K562 (cell line): Measurements from ENCODE around the gene DLG4. TPM values are rescaled to one million over a fixed set of nuclear protein-coding genes. Genes with fewer than 3 reads are reported as not detected.

Source experiments
- CHD7 ChIP-seq: fragments of 200-600 bp; sonication (generic); IDR thresholded peaks from one replicate; pipeline ENCODE4 v1.6.1; 2012; ENCODE audit warnings: mild to moderate bottlenecking, low read depth, low read length, inconsistent platforms
- NR2F6 ChIP-seq: fragments of 450-650 bp; formaldehyde crosslinking; IDR thresholded peaks from 2 replicates; pipeline ENCODE4 v1.4.0; 2020; ENCODE audit warnings: mild to moderate bottlenecking
- RBFOX2 ChIP-seq: fragments of 200-400 bp; formaldehyde crosslinking; IDR thresholded peaks from 2 replicates; pipeline ENCODE4 v1.6.1; 2017; ENCODE audit warnings: low read depth, mild to moderate bottlenecking, low read length, moderate library complexity
- SMARCA5 ChIP-seq: fragments of 450-650 bp; IDR thresholded peaks from 2 replicates; pipeline ENCODE4 v1.6.1; 2016
- SMARCC2 ChIP-seq: fragments of 450-650 bp; IDR thresholded peaks from 2 replicates; pipeline ENCODE4 v1.6.1; 2017; ENCODE audit warnings: antibody characterized with exemption, moderate library complexity, mild to moderate bottlenecking, low read depth
- TAL1 ChIP-seq: fragments of 450-650 bp; IDR thresholded peaks from 2 replicates; pipeline ENCODE4 v1.6.1; 2016; ENCODE audit warnings: mild to moderate bottlenecking
- ZBED1 ChIP-seq: IDR thresholded peaks from 2 replicates; pipeline ENCODE4 v1.6.1; 2014
- ZNF121 ChIP-seq: sonication (generic); formaldehyde crosslinking; conservative IDR thresholded peaks from 2 replicates; pipeline ENCODE4 v1.8.0; 2022; ENCODE audit warnings: missing genetic modification reagents
- ZSCAN29 ChIP-seq: fragments of 450-650 bp; IDR thresholded peaks from 2 replicates; pipeline ENCODE4 v1.6.1; 2017
- polyA plus RNA-seq, 8 experiments: library from polyadenylated mRNA; depleted of rRNA in 4 of 8; stranded (reverse) in 5 of 8; unstranded in 3 of 8; fragments of >200 nt; fragmentation: Nextera tagmentation in 2 of 8; fragmentation: Illumina TruSeq in 1 of 8; extraction: Ambion mirVana in 2 of 8; extraction: Trizol in 1 of 8; gene quantifications; 2 replicates each; pipeline versions ENCODE4 v1.2.1 to v1.2.3, GENCODE V29; 2011 to 2014; ENCODE audit warnings: inconsistent platforms in 1 of 8, missing spikeins in 1 of 8
- total RNA-seq, 7 experiments: library from RNA; depleted of rRNA in 6 of 7; stranded (reverse); fragments of >200 nt in 6 of 7; fragmentation: Illumina TruSeq in 2 of 7; extraction: Trizol in 2 of 7; gene quantifications; 2 replicates each; pipeline versions ENCODE4 v1.2.1 to v1.2.3, GENCODE V29; 2011 to 2021; ENCODE audit warnings: low replicate concordance in 1 of 7
- TF ChIP-seq, protein P1 (sequence below), 2 experiments: IDR thresholded peaks; 2 replicates each; pipeline ENCODE4 v1.6.1; 2011; ENCODE audit warnings: borderline replicate concordance in 1 of 2, control low read depth in 1 of 2, low read depth in 1 of 2, low read length in 1 of 2, mild to moderate bottlenecking in 1 of 2, mixed read lengths in 1 of 2, moderate library complexity in 1 of 2; ENCODE audit not compliant: insufficient read depth in 1 of 2, insufficient read length in 1 of 2, poor library complexity in 1 of 2, severe bottlenecking in 1 of 2; ENCODE audit errors: extremely low read depth in 1 of 2
- TF ChIP-seq, protein P2 (sequence below): sonication (generic); IDR thresholded peaks from 2 replicates; pipeline ENCODE4 v1.6.1; 2016

DLG4 gene
- total and polyA plus RNA-seq, 9 of the 15 experiments (the other 6 are each of a cell fraction or from before 2014, with no cell fraction given), result 0.03 to 12.0 (median 4.1) TPM

DNA sequence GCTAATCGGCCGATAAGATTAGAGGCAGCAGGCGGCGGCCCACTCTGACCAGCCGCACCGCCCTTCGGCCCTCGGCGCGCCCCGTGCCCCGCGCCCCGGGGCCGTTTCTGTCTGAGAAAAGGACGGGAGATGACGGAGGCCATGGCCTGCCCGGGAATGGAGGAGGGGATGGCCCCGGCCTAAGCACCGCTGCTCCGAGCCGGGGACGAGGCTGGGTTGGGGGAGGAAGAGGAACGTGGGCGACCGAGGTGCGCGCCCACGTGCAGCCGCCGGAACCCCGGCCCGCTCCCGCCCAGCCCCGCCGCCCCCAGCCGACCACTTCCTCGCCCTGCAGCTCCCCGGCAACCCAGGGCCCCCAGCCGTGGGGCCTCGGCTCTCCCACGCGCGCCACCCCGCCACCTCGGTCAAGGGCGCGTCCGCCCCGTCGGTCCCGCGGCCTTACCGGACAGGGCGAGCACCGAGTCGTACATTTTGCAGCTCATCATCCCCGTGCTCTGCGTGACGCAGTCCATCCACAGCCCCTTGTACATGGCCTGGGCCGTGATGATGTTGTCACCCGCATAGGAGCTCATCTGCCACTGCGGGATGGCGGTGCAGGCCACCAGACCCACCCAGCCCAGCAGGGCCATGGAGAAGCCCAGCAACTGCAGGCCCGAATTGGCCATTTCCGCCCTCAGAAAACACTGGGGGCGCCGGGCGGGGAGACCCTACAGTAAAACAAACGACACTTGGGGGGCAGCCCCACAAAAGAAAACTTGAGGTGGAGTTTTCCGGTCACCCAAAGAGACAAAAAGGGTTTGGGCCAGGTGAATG lies 41.9 kb upstream of the DLG4 start (continued):
- no peak for TF ChIP-seq CHD7
- TF ChIP-seq SMARCC2, result no peak
- TF ChIP-seq ZSCAN29, result no peak
- no peak for TF ChIP-seq ZNF121 (CRISPR knock-in tag)
- no peak for TF ChIP-seq ZBED1
- TF ChIP-seq, protein P1, sequence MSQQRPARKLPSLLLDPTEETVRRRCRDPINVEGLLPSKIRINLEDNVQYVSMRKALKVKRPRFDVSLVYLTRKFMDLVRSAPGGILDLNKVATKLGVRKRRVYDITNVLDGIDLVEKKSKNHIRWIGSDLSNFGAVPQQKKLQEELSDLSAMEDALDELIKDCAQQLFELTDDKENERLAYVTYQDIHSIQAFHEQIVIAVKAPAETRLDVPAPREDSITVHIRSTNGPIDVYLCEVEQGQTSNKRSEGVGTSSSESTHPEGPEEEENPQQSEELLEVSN (IDR thresholded peaks at IDR 0.05; ENCODE audit: borderline replicate concordance in 1 of 2, extremely low read depth in 1 of 2, insufficient read depth in 1 of 2, insufficient read length in 1 of 2, low read depth in 1 of 2, low read length in 1 of 2, poor library complexity in 1 of 2, severe bottlenecking in 1 of 2), result no peak
- no peak for TF ChIP-seq SMARCA5
- no peak for TF ChIP-seq TAL1
- TF ChIP-seq, protein P2, sequence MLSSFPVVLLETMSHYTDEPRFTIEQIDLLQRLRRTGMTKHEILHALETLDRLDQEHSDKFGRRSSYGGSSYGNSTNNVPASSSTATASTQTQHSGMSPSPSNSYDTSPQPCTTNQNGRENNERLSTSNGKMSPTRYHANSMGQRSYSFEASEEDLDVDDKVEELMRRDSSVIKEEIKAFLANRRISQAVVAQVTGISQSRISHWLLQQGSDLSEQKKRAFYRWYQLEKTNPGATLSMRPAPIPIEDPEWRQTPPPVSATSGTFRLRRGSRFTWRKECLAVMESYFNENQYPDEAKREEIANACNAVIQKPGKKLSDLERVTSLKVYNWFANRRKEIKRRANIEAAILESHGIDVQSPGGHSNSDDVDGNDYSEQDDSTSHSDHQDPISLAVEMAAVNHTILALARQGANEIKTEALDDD, result no peak
- no peak for TF ChIP-seq NR2F6 (CRISPR knock-in tag)
- peak; percentile 35; the same call in 1 of the 2 replicates for TF ChIP-seq RBFOX2
